GM12801 (cell line): ENCODE data around the gene PDE4C.

Experiments
- TF ChIP-seq, protein P1 (sequence below): IDR thresholded peaks from one replicate; pipeline ENCODE4 v1.5.1; 2011; ENCODE audit warnings: control low read depth; ENCODE audit not compliant: insufficient read length; ENCODE audit errors: extremely low read depth

The PDE4C gene

GRCh38 chr19:18225355-18225701 lies 910 bp downstream of the PDE4C start:
- TF ChIP-seq, protein P1, sequence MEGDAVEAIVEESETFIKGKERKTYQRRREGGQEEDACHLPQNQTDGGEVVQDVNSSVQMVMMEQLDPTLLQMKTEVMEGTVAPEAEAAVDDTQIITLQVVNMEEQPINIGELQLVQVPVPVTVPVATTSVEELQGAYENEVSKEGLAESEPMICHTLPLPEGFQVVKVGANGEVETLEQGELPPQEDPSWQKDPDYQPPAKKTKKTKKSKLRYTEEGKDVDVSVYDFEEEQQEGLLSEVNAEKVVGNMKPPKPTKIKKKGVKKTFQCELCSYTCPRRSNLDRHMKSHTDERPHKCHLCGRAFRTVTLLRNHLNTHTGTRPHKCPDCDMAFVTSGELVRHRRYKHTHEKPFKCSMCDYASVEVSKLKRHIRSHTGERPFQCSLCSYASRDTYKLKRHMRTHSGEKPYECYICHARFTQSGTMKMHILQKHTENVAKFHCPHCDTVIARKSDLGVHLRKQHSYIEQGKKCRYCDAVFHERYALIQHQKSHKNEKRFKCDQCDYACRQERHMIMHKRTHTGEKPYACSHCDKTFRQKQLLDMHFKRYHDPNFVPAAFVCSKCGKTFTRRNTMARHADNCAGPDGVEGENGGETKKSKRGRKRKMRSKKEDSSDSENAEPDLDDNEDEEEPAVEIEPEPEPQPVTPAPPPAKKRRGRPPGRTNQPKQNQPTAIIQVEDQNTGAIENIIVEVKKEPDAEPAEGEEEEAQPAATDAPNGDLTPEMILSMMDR, result no peak

GRCh38 chr19:18224525-18225354 lies 1.5 kb downstream of the PDE4C start:
- TF ChIP-seq, protein P1, result no peak

GRCh38 chr19:18223860-18224524 lies 2.2 kb downstream of the PDE4C start:
- TF ChIP-seq, protein P1, result no peak

GRCh38 chr19:18221815-18222725 lies 4.2 kb downstream of the PDE4C start:
- TF ChIP-seq, protein P1, result no peak

DNA sequence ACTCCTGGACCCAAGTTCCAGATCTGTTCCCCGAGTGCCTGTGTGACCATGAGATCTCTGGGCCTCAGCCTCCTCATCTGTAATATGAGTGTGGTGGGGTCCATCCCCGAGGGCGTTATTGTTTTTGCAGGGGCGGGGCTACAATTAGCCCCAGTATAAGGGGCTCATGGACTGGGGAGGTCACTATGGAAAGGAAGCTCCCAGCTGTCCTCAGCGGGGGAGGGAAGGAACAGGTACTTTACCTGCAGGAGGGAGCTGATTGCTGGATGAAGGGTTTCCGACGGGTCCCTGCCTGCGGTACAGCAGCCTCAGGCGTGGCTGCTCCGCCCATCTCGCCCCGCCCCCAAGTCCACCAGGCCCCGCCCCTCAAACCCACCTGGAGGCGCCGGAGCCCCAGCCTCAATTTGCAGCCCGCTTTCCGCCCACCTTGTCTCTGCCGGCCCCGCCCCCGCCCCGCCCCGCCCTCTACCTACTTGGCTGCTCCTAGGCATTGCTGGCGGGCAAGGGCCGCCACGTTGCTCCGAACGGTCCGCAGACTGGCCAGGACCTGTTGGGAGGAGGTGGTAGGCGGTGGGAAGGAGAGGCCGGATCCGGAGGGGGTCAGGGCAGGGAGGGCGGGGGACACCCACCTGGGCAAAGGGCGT lies 5.5 kb downstream of the PDE4C start:
- TF ChIP-seq, protein P1, result no peak

- TF ChIP-seq, protein P1, result no peak
These were observed 6.2 kb downstream of the PDE4C start for GRCh38 chr19:18219911-18220631.
